UCSD-AML1 (cell line): ENCODE results near the gene NOC4L.
A peak's percentile ranks its signal among the peaks of the same experiment; 100 is the strongest.
"Not testable (repeated sequence)": the region's sequence is repeated elsewhere in the genome, so short reads cannot be mapped to it uniquely, and the experiment has no call there.

Source experiments
- DNase-seq: peaks from one replicate; lab custom pipeline; 2025; ENCODE audit not compliant: unreplicated experiment; lab: John Stamatoyannopoulos, UW

The NOC4L gene

GRCh38 chr12:132142679-132143335 is 1.4 kb upstream of the NOC4L start:
- DNase-seq, result no peak

- DNase-seq, result no peak
Measured at GRCh38 chr12:132143336-132144071, 753 bp upstream of the NOC4L start.

GRCh38 chr12:132144810-132145168 is 532 bp downstream of the NOC4L start:
- DNase-seq, result no peak

GRCh38 chr12:132145334-132145733 is 1.1 kb downstream of the NOC4L start:
- DNase-seq, result no peak

GRCh38 chr12:132146098-132146497 is 1.8 kb downstream of the NOC4L start:
- DNase-seq, result no peak

- DNase-seq, result no peak
Measured at GRCh38 chr12:132146772-132147422, 2.6 kb downstream of the NOC4L start.

- DNase-seq, result no peak
Measured at GRCh38 chr12:132147423-132148367, 3.4 kb downstream of the NOC4L start.

- DNase-seq, result no peak
Measured at GRCh38 chr12:132148368-132149045, 4.2 kb downstream of the NOC4L start.

GRCh38 chr12:132149526-132149925 is 5.3 kb downstream of the NOC4L start:
- not testable (repeated sequence) for DNase-seq

GRCh38 chr12:132150780-132151144 is 6.5 kb downstream of the NOC4L start:
- DNase-seq, result no peak

GRCh38 chr12:132151145-132151765 is 7.0 kb downstream of the NOC4L start:
- DNase-seq, result no peak

- DNase-seq, result no peak
Measured at GRCh38 chr12:132151766-132152410, 7.6 kb downstream of the NOC4L start.

- no peak for DNase-seq
Measured at GRCh38 chr12:132152411-132152821, 8.2 kb downstream of the NOC4L start.

- DNase-seq, result no peak
Measured at GRCh38 chr12:132152953-132153352, 8.7 kb downstream of the NOC4L start.

GRCh38 chr12:132153501-132154340 is 9.5 kb downstream of the NOC4L start:
- DNase-seq, result peak; percentile 67

- DNase-seq, result no peak
Measured at GRCh38 chr12:132154341-132154761, 10.1 kb downstream of the NOC4L start.

GRCh38 chr12:132154941-132155770 is 10.9 kb downstream of the NOC4L start:
- no peak for DNase-seq
